Liver (tissue), 9 donors: ENCODE measurements around the gene LRP10. TPM values are rescaled to one million over a fixed set of nuclear protein-coding genes. Genes with fewer than 3 reads are reported as not detected.

Source experiments
- DNase-seq: peaks from one replicate; pipeline ENCODE4 v3.0.0-alpha.2; 2017; ENCODE audit warnings: low spot score
- H3K27ac ChIP-seq, 2 donors: one replicate each; pipeline ENCODE4 v1.7.0; 2013; ENCODE audit warnings: inconsistent platforms in 2 of 2, low read length in 2 of 2, control low read depth in 1 of 2, low read depth in 1 of 2, mild to moderate bottlenecking in 1 of 2
- H3K27me3 ChIP-seq, 4 donors: one replicate each; pipeline versions ENCODE4 v1.6.1 to v1.7.0; 2013; ENCODE audit warnings: low read length in 3 of 4, inconsistent platforms in 1 of 4, mild to moderate bottlenecking in 1 of 4, moderate library complexity in 1 of 4; ENCODE audit not compliant: control insufficient read depth in 4 of 4, insufficient read depth in 4 of 4
- H3K36me3 ChIP-seq, 4 donors: one replicate each; pipeline versions ENCODE4 v1.6.1 to v1.7.0; 2013; ENCODE audit warnings: low read length in 3 of 4, mild to moderate bottlenecking in 3 of 4, low read depth in 1 of 4, moderate library complexity in 1 of 4; ENCODE audit not compliant: control insufficient read depth in 4 of 4, insufficient read depth in 3 of 4
- H3K4me1 ChIP-seq, 4 donors: one replicate each; pipeline versions ENCODE4 v1.6.1 to v1.7.0; 2013; ENCODE audit warnings: low read length in 3 of 4, mild to moderate bottlenecking in 3 of 4, moderate library complexity in 1 of 4; ENCODE audit not compliant: control insufficient read depth in 4 of 4, insufficient read depth in 4 of 4
- H3K4me3 ChIP-seq, 3 donors: one replicate each; pipeline versions ENCODE4 v1.6.1 to v1.7.0; 2013; ENCODE audit warnings: low read length in 3 of 3, control low read depth in 1 of 3, low read depth in 1 of 3, mild to moderate bottlenecking in 1 of 3
- H3K9ac ChIP-seq, 2 donors: one replicate each; pipeline ENCODE4 v1.7.0; 2013; ENCODE audit warnings: low read length in 2 of 2, mild to moderate bottlenecking in 2 of 2, moderate library complexity in 2 of 2, control low read depth in 1 of 2, low read depth in 1 of 2
- H3K9me3 ChIP-seq, 4 donors: one replicate each; pipeline versions ENCODE4 v1.6.1 to v1.7.0; 2013; ENCODE audit warnings: low read length in 3 of 4; ENCODE audit not compliant: control insufficient read depth in 4 of 4
- EGR1 ChIP-seq, 2 donors: IDR thresholded peaks; 2 replicates each; pipeline ENCODE4 v1.6.1; 2016 to 2018; ENCODE audit warnings: antibody characterized with exemption in 2 of 2, low read depth in 2 of 2
- FOXA1 ChIP-seq: IDR thresholded peaks from 2 replicates; pipeline ENCODE4 v1.6.1; 2016; ENCODE audit warnings: antibody characterized with exemption
- FOXA2 ChIP-seq: IDR thresholded peaks from 2 replicates; pipeline ENCODE4 v1.6.1; 2016; ENCODE audit warnings: antibody characterized with exemption
- GABPA ChIP-seq, 2 donors: IDR thresholded peaks in 1 of 2; conservative IDR thresholded peaks in 1 of 2; 2 replicates each; pipeline ENCODE4 v1.6.1; 2016; ENCODE audit warnings: antibody characterized with exemption in 2 of 2, mild to moderate bottlenecking in 1 of 2, moderate library complexity in 1 of 2
- HNF4A ChIP-seq, 2 donors: conservative IDR thresholded peaks; 2 replicates each; pipeline ENCODE4 v1.6.1; 2016; ENCODE audit warnings: antibody characterized with exemption in 2 of 2, mild to moderate bottlenecking in 2 of 2
- HNF4G ChIP-seq: IDR thresholded peaks from 2 replicates; pipeline ENCODE4 v1.6.1; 2016; ENCODE audit warnings: antibody characterized with exemption
- JUND ChIP-seq, 2 donors: IDR thresholded peaks; 2 replicates each; pipeline ENCODE4 v1.6.1; 2016; ENCODE audit warnings: antibody characterized with exemption in 2 of 2
- NR2F2 ChIP-seq: IDR thresholded peaks from 2 replicates; pipeline ENCODE4 v1.6.1; 2016; ENCODE audit warnings: antibody characterized with exemption
- RAD21 ChIP-seq, 2 donors: IDR thresholded peaks; 2 replicates each; pipeline ENCODE4 v1.6.1; 2016; ENCODE audit warnings: antibody characterized with exemption in 2 of 2, mild to moderate bottlenecking in 2 of 2
- RXRA ChIP-seq, 2 donors: IDR thresholded peaks; 2 replicates each; pipeline ENCODE4 v1.6.1; 2017 to 2018; ENCODE audit warnings: antibody characterized with exemption in 2 of 2, mild to moderate bottlenecking in 1 of 2
- TAF1 ChIP-seq: conservative IDR thresholded peaks from 2 replicates; pipeline ENCODE4 v1.6.1; 2016; ENCODE audit warnings: antibody characterized with exemption, mild to moderate bottlenecking
- YY1 ChIP-seq: IDR thresholded peaks from 2 replicates; pipeline ENCODE4 v1.6.1; 2016; ENCODE audit warnings: antibody characterized with exemption, mild to moderate bottlenecking
- WGBS: extraction: QIAGEN DNeasy Blood & Tissue Kit; methylation state at CpG from one replicate; pipeline ENCODE4 v1.1.7; 2013; 5-methylcytosine and 5-hydroxymethylcytosine counted together
- polyA plus RNA-seq, 2 donors: library from polyadenylated mRNA; stranded (reverse) in 1 of 2; unstranded in 1 of 2; fragments of 200-250 nt in 1 of 2; fragments of >200 nt in 1 of 2; fragmentation: Nextera tagmentation in 1 of 2; extraction: Ambion mirVana in 1 of 2; gene quantifications; one replicate each; pipeline versions ENCODE4 v1.2.1 to v1.2.3, GENCODE V29; 2013 to 2015
- total RNA-seq, 2 donors: library from RNA; depleted of rRNA; stranded (reverse); fragments of >200 nt; gene quantifications; one replicate each; pipeline ENCODE4 v1.2.3, GENCODE V29; 2014
- TF ChIP-seq, protein P1 (sequence below): IDR thresholded peaks from 2 replicates; pipeline ENCODE4 v1.6.1; 2016; ENCODE audit warnings: antibody characterized with exemption
- TF ChIP-seq, protein P2 (sequence below): IDR thresholded peaks from 2 replicates; pipeline ENCODE4 v1.6.1; 2016; ENCODE audit warnings: antibody characterized with exemption
- TF ChIP-seq, protein P3 (sequence below): fragments of 150-350 bp; IDR thresholded peaks from 2 replicates; pipeline ENCODE4 v1.5.1; 2017; ENCODE audit warnings: improper control_type of control experiment, low read depth, low read length; ENCODE audit not compliant: missing input control
- TF ChIP-seq, protein P4 (sequence below): IDR thresholded peaks from 2 replicates; pipeline ENCODE4 v1.6.1; 2016; ENCODE audit warnings: antibody characterized with exemption
- TF ChIP-seq, protein P5 (sequence below): IDR thresholded peaks from 2 replicates; pipeline ENCODE4 v1.6.1; 2016; ENCODE audit warnings: antibody characterized with exemption, mild to moderate bottlenecking
- donor health status: healthy.
- donor health status: healthy.
- donor health status: healthy.
- donor health status: healthy.
- donor health status: healthy.

Gene LRP10
- total and polyA plus RNA-seq, 4 donors = 19.5 to 61.7 (median 31.3) TPM

DNA sequence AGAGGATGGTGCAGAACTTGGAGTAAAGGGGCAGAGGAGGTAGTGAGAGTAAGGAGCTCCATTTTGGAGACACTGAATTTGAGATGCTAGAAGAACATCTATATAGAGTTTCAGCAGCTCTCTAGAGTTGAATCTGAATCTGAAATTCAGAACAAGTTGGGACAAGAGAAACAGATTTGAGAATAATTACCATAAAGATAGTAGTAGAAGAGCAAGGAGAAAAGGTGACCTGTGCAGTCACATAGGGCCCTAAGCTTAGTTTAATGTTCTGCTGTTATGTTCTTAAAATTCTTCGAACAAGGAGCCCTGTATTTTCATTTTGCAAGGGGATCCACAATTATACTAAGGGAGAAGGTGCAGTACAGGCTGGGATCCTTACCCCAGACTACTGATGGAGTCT is 18.9 kb downstream of the LRP10 start:
- no peaks in the 10 kb centered on the region for H3K36me3 ChIP-seq
- no peak overlapping the region for H3K4me3 ChIP-seq
- H3K9me3 ChIP-seq = no peaks in the 10 kb centered on the region
- H3K4me1 ChIP-seq = peaks cover 0 to 4% (median under 1%) of the 10 kb centered on the region in 4 donors
- no peak for DNase-seq
- TF ChIP-seq FOXA1 (no peak), TAF1 (no peak), HNF4G (no peak), EGR1 (IDR thresholded peaks at IDR 0.05; ENCODE audit: low read depth in 2 of 2) (no peak), RXRA (IDR thresholded peaks at IDR 0.05) (no peak), FOXA2 (no peak), GABPA (IDR thresholded peaks at IDR 0.05 in 1 of 2, conservative IDR thresholded peaks at IDR 0.05 in 1 of 2) (no peak), HNF4A (conservative IDR thresholded peaks at IDR 0.05) (no peak), YY1 (no peak)
- TF ChIP-seq, protein P1, sequence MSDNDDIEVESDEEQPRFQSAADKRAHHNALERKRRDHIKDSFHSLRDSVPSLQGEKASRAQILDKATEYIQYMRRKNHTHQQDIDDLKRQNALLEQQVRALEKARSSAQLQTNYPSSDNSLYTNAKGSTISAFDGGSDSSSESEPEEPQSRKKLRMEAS = no peak
- TF ChIP-seq, protein P2, sequence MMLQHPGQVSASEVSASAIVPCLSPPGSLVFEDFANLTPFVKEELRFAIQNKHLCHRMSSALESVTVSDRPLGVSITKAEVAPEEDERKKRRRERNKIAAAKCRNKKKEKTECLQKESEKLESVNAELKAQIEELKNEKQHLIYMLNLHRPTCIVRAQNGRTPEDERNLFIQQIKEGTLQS = no peak
- WGBS = 94% methylated on average over 1 of the region's 1 CpG
- H3K27ac ChIP-seq = no peak overlapping the region
- no peaks in the 10 kb centered on the region for H3K27me3 ChIP-seq
- H3K9ac ChIP-seq = no peak overlapping the region

DNA sequence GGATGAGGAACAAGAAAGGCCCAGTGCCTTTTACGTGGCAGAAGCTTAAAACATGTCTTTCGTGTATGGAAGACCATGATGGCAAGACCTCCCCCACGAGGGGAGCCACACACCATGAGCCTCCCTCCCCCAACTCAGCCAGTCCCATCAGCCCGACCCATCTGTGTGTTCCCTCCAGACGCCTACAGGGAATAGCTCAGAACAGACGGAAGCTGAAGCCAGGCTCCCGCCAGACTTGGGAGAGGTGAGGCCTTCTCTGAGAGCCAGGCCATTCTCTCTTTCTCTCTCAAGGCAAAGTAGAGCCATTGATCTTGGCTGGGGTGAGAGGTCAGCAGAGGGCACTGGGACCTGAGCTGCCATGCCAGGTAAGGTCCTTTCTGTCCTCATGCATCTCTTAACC is 20.9 kb downstream of the LRP10 start:
- no peak overlapping the region for H3K9ac ChIP-seq
- no peaks in the 10 kb centered on the region for H3K36me3 ChIP-seq
- TF ChIP-seq TAF1 (no peak), EGR1 (IDR thresholded peaks at IDR 0.05; ENCODE audit: low read depth in 2 of 2) (no peak), YY1 (no peak), FOXA2 (no peak), JUND (IDR thresholded peaks at IDR 0.05) (no peak), HNF4G (no peak), FOXA1 (no peak), NR2F2 (no peak), GABPA (IDR thresholded peaks at IDR 0.05 in 1 of 2, conservative IDR thresholded peaks at IDR 0.05 in 1 of 2) (no peak), RAD21 (IDR thresholded peaks at IDR 0.05) (no peak), RXRA (IDR thresholded peaks at IDR 0.05) (no peak)
- TF ChIP-seq, protein P3, sequence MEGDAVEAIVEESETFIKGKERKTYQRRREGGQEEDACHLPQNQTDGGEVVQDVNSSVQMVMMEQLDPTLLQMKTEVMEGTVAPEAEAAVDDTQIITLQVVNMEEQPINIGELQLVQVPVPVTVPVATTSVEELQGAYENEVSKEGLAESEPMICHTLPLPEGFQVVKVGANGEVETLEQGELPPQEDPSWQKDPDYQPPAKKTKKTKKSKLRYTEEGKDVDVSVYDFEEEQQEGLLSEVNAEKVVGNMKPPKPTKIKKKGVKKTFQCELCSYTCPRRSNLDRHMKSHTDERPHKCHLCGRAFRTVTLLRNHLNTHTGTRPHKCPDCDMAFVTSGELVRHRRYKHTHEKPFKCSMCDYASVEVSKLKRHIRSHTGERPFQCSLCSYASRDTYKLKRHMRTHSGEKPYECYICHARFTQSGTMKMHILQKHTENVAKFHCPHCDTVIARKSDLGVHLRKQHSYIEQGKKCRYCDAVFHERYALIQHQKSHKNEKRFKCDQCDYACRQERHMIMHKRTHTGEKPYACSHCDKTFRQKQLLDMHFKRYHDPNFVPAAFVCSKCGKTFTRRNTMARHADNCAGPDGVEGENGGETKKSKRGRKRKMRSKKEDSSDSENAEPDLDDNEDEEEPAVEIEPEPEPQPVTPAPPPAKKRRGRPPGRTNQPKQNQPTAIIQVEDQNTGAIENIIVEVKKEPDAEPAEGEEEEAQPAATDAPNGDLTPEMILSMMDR = no peak
- TF ChIP-seq, protein P4, sequence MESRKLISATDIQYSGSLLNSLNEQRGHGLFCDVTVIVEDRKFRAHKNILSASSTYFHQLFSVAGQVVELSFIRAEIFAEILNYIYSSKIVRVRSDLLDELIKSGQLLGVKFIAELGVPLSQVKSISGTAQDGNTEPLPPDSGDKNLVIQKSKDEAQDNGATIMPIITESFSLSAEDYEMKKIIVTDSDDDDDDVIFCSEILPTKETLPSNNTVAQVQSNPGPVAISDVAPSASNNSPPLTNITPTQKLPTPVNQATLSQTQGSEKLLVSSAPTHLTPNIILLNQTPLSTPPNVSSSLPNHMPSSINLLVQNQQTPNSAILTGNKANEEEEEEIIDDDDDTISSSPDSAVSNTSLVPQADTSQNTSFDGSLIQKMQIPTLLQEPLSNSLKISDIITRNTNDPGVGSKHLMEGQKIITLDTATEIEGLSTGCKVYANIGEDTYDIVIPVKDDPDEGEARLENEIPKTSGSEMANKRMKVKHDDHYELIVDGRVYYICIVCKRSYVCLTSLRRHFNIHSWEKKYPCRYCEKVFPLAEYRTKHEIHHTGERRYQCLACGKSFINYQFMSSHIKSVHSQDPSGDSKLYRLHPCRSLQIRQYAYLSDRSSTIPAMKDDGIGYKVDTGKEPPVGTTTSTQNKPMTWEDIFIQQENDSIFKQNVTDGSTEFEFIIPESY = no peak
- TF ChIP-seq, protein P5, sequence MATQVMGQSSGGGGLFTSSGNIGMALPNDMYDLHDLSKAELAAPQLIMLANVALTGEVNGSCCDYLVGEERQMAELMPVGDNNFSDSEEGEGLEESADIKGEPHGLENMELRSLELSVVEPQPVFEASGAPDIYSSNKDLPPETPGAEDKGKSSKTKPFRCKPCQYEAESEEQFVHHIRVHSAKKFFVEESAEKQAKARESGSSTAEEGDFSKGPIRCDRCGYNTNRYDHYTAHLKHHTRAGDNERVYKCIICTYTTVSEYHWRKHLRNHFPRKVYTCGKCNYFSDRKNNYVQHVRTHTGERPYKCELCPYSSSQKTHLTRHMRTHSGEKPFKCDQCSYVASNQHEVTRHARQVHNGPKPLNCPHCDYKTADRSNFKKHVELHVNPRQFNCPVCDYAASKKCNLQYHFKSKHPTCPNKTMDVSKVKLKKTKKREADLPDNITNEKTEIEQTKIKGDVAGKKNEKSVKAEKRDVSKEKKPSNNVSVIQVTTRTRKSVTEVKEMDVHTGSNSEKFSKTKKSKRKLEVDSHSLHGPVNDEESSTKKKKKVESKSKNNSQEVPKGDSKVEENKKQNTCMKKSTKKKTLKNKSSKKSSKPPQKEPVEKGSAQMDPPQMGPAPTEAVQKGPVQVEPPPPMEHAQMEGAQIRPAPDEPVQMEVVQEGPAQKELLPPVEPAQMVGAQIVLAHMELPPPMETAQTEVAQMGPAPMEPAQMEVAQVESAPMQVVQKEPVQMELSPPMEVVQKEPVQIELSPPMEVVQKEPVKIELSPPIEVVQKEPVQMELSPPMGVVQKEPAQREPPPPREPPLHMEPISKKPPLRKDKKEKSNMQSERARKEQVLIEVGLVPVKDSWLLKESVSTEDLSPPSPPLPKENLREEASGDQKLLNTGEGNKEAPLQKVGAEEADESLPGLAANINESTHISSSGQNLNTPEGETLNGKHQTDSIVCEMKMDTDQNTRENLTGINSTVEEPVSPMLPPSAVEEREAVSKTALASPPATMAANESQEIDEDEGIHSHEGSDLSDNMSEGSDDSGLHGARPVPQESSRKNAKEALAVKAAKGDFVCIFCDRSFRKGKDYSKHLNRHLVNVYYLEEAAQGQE = no peak
- 91% methylated on average over 7 of the region's 7 CpGs for WGBS
- H3K9me3 ChIP-seq = no peaks in the 10 kb centered on the region
- no peak overlapping the region for H3K4me3 ChIP-seq
- H3K27me3 ChIP-seq = no peaks in the 10 kb centered on the region
- DNase-seq = no peak
- H3K4me1 ChIP-seq = no peaks in the 10 kb centered on the region
- no peak overlapping the region for H3K27ac ChIP-seq
